ENCODE results near the gene NFIL3.

NFIL3 gene

DNA sequence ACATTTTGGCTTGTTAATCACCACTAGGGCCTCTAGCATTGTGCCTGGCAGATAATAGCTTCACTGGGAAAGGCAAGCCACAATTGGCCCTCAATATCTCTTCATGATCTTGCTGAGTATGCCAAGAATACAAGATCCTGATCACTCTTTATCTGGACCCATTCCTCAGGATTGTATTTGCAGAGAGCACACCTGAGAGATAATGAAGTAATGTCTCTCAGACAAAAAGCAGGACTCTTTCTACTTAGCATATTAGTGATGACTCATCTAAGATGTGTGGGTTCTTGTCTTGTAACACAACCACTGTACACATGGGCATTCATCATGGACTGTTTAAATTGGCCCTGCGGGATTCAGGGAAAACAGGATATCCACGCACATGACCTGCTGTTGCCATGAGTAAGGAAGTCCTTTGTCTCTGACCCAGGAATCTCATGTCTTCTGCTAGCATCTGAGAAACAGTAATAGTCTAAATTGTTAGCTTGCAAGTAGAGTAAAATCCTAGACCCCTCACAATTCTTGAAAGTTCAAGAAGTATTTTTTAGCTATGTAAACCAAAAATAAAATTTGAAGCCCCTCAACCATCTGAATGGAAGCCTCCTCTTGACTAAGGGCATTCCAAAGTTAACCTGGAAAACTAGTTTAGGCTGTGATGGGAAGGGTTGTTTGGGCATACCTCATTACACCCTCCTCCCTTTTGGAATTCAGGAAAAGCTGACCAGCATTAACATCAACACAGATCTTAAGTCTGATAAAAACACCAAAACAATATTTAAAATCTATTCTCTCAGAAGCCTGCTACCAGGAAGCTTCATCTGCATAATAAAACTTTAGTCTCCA lies 28.0 kb upstream of the NFIL3 start:
- no peak for TF ChIP-seq FOXM1 (IDR thresholded peaks at IDR 0.05; ENCODE audit: borderline replicate concordance, low read depth)
- no peak for TF ChIP-seq YY1 (IDR thresholded peaks at IDR 0.05; ENCODE audit: low read depth)
- TF ChIP-seq RAD21 (IDR thresholded peaks at IDR 0.05; ENCODE audit: low read depth): no peak
- TF ChIP-seq NFIC (IDR thresholded peaks at IDR 0.05): no peak
- no peak for TF ChIP-seq TCF12 (IDR thresholded peaks at IDR 0.05; ENCODE audit: low read depth)
- TF ChIP-seq, protein P1, sequence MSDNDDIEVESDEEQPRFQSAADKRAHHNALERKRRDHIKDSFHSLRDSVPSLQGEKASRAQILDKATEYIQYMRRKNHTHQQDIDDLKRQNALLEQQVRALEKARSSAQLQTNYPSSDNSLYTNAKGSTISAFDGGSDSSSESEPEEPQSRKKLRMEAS (IDR thresholded peaks at IDR 0.05): no peak
- no peak for TF ChIP-seq CEBPB (IDR thresholded peaks at IDR 0.05)
- no peak for TF ChIP-seq TAF1 (IDR thresholded peaks at IDR 0.05; ENCODE audit: low read depth)
- no peak for TF ChIP-seq ZBTB7A (IDR thresholded peaks at IDR 0.05; ENCODE audit: low read depth)
- TF ChIP-seq TEAD4 (IDR thresholded peaks at IDR 0.05): no peak
- TF ChIP-seq, protein P2, sequence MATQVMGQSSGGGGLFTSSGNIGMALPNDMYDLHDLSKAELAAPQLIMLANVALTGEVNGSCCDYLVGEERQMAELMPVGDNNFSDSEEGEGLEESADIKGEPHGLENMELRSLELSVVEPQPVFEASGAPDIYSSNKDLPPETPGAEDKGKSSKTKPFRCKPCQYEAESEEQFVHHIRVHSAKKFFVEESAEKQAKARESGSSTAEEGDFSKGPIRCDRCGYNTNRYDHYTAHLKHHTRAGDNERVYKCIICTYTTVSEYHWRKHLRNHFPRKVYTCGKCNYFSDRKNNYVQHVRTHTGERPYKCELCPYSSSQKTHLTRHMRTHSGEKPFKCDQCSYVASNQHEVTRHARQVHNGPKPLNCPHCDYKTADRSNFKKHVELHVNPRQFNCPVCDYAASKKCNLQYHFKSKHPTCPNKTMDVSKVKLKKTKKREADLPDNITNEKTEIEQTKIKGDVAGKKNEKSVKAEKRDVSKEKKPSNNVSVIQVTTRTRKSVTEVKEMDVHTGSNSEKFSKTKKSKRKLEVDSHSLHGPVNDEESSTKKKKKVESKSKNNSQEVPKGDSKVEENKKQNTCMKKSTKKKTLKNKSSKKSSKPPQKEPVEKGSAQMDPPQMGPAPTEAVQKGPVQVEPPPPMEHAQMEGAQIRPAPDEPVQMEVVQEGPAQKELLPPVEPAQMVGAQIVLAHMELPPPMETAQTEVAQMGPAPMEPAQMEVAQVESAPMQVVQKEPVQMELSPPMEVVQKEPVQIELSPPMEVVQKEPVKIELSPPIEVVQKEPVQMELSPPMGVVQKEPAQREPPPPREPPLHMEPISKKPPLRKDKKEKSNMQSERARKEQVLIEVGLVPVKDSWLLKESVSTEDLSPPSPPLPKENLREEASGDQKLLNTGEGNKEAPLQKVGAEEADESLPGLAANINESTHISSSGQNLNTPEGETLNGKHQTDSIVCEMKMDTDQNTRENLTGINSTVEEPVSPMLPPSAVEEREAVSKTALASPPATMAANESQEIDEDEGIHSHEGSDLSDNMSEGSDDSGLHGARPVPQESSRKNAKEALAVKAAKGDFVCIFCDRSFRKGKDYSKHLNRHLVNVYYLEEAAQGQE (IDR thresholded peaks at IDR 0.05; ENCODE audit: low read depth): no peak
- TF ChIP-seq EP300 (IDR thresholded peaks at IDR 0.05; ENCODE audit: borderline replicate concordance): no peak
- no peak for TF ChIP-seq EGR1 (IDR thresholded peaks at IDR 0.05)
- TF ChIP-seq, protein P3, sequence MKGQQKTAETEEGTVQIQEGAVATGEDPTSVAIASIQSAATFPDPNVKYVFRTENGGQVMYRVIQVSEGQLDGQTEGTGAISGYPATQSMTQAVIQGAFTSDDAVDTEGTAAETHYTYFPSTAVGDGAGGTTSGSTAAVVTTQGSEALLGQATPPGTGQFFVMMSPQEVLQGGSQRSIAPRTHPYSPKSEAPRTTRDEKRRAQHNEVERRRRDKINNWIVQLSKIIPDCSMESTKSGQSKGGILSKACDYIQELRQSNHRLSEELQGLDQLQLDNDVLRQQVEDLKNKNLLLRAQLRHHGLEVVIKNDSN (IDR thresholded peaks at IDR 0.05): no peak
- TF ChIP-seq CREB1 (IDR thresholded peaks at IDR 0.05; ENCODE audit: low read depth): no peak

DNA sequence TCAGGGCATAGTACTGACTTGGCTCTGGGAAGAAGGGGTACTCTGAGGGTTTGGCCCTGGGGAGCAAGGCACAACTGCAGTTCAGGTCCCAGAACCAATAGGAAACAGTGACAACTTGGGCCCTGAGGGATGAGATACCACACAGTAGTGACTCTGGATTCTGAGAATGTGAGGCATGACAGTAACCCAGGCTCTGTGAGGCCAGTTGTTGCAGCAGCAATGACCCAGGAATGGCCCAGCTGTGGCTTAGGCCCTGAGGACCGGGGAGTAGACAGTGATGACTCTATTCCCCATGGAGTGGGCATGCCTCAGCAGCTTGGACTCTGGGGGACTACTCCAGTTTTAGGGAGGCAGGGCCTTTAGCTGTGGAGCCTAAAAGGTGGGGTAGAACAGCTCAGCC lies 21.5 kb upstream of the NFIL3 start:
- TF ChIP-seq FOXM1 (IDR thresholded peaks at IDR 0.05; ENCODE audit: borderline replicate concordance, low read depth) (no peak), CREB1 (IDR thresholded peaks at IDR 0.05; ENCODE audit: low read depth) (no peak), TAF1 (IDR thresholded peaks at IDR 0.05; ENCODE audit: low read depth) (no peak), RAD21 (IDR thresholded peaks at IDR 0.05; ENCODE audit: low read depth) (no peak), EP300 (IDR thresholded peaks at IDR 0.05; ENCODE audit: borderline replicate concordance) (no peak), NFIC (IDR thresholded peaks at IDR 0.05) (no peak), ZBTB7A (IDR thresholded peaks at IDR 0.05; ENCODE audit: low read depth) (no peak), TCF12 (IDR thresholded peaks at IDR 0.05; ENCODE audit: low read depth) (no peak)

DNA sequence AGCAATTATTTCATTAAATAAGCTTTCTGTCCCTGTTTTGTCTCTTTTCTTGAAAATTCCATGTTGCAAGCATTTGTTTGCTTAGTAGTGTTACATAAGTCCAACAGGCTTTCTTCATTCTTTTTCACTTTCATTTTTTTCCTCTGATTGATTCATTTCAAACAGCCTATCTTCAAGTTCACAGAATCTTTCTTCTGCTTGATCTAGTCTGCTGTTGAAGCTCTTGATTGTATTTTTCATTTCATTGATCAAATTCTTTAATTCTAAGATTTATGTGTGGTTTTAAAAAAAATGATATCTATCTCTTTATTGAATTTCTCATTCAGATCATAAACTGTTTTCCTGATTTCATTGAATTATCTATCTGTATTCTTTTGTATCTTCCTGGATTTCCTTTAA lies 20.4 kb upstream of the NFIL3 start:
- TF ChIP-seq, protein P3 (IDR thresholded peaks at IDR 0.05): no peak
- TF ChIP-seq CEBPB (IDR thresholded peaks at IDR 0.05): no peak
- no peak for TF ChIP-seq YY1 (IDR thresholded peaks at IDR 0.05; ENCODE audit: low read depth)
- TF ChIP-seq CREB1 (IDR thresholded peaks at IDR 0.05; ENCODE audit: low read depth): no peak
- no peak for TF ChIP-seq TEAD4 (IDR thresholded peaks at IDR 0.05)
- TF ChIP-seq, protein P1 (IDR thresholded peaks at IDR 0.05): no peak
- no peak for TF ChIP-seq EP300 (IDR thresholded peaks at IDR 0.05; ENCODE audit: borderline replicate concordance)
- TF ChIP-seq RAD21 (IDR thresholded peaks at IDR 0.05; ENCODE audit: low read depth): no peak
- TF ChIP-seq TCF12 (IDR thresholded peaks at IDR 0.05; ENCODE audit: low read depth): no peak
- TF ChIP-seq EGR1 (IDR thresholded peaks at IDR 0.05): no peak
- TF ChIP-seq, protein P2 (IDR thresholded peaks at IDR 0.05; ENCODE audit: low read depth): no peak
- TF ChIP-seq FOXM1 (IDR thresholded peaks at IDR 0.05; ENCODE audit: borderline replicate concordance, low read depth): no peak
- TF ChIP-seq TAF1 (IDR thresholded peaks at IDR 0.05; ENCODE audit: low read depth): no peak
- no peak for TF ChIP-seq ZBTB7A (IDR thresholded peaks at IDR 0.05; ENCODE audit: low read depth)
- no peak for TF ChIP-seq NFIC (IDR thresholded peaks at IDR 0.05)

DNA sequence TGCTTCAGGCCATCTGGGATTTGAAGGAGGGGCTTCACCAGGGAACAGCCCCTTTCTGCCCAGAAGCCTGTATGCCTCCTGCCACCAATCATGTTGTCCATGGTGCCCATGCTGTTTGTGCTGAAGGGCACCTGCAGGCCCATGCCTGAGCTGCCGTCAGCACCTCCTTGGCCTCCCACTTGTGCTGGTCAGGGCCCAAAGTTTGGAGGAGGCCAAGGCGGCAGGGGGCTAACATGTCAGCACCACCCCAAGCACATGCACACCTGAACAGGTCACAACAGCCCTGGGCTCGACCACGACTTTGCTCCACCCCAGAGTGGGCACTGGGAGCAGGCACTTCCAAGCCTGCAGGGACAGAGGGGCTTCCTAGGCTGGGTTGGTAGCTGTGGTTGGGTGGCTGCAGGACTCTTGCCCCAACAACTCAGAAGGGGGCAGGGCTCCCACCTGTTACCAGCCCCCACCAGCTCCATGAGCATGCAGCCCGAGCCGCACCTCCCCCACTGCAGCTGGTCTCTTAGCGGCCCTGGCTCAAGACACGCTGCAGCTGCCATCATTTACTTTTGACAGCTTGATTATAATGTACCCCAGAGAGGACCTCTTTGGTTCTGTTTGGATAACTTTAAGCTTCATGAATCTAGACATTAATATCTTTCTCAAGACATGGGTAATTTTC lies 19.8 kb upstream of the NFIL3 start:
- no peak for TF ChIP-seq TAF1 (IDR thresholded peaks at IDR 0.05; ENCODE audit: low read depth)
- TF ChIP-seq, protein P1 (IDR thresholded peaks at IDR 0.05): no peak
- TF ChIP-seq CEBPB (IDR thresholded peaks at IDR 0.05): no peak
- no peak for TF ChIP-seq CREB1 (IDR thresholded peaks at IDR 0.05; ENCODE audit: low read depth)
- TF ChIP-seq TCF12 (IDR thresholded peaks at IDR 0.05; ENCODE audit: low read depth): no peak
- no peak for TF ChIP-seq EP300 (IDR thresholded peaks at IDR 0.05; ENCODE audit: borderline replicate concordance)
- TF ChIP-seq RAD21 (IDR thresholded peaks at IDR 0.05; ENCODE audit: low read depth): no peak
- TF ChIP-seq YY1 (IDR thresholded peaks at IDR 0.05; ENCODE audit: low read depth): no peak
- TF ChIP-seq, protein P2 (IDR thresholded peaks at IDR 0.05; ENCODE audit: low read depth): no peak

Measured in Ishikawa (cell line).